HG02981 (cell line): ENCODE data around the gene EHD2.
"Not testable (repeated sequence)": the region's sequence is repeated elsewhere in the genome, so short reads cannot be mapped to it uniquely, and the experiment has no call there.

Source experiments
- ATAC-seq: cut with Tn5 transposase; IDR thresholded peaks from one replicate; pipeline ENCODE4 v1.9.1; 2021; ENCODE audit warnings: mild to moderate bottlenecking, moderate library complexity; ENCODE audit not compliant: unreplicated experiment

Gene EHD2

DNA sequence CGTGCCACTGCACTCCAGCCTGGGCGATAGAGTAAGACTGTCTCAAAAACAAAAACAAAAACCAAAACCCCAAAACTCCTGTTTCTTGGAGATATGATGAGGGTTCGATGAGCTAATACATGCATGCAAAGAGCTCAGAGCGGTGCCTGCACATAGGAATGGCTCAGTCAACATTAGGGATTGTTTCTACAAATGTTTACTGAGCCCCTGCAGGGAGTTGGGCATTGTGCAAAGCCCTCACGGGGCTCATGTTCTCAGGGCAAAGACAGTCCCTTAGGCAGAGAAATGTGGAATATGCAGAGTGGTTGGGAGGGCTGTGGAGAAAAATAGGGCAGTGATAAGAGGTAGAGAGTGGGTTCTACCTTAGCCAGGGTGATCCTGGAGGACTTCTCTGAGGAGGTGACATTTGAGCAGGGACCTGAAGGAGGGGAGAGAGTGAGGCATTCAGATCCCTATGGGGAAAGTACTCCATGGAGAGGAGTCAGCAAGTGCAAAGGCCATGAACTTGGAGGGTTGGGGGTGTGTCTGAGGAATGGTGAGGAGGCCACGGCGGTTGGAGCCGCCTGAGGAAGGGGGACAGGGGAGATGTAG, 1.5 kb upstream of the EHD2 start:
- ATAC-seq: no peak

GRCh38 chr19:47714339-47714738, 1.1 kb downstream of the EHD2 start:
- ATAC-seq: no peak

- ATAC-seq: not testable (repeated sequence)
Measured at GRCh38 chr19:47714855-47715254, 1.6 kb downstream of the EHD2 start.

DNA sequence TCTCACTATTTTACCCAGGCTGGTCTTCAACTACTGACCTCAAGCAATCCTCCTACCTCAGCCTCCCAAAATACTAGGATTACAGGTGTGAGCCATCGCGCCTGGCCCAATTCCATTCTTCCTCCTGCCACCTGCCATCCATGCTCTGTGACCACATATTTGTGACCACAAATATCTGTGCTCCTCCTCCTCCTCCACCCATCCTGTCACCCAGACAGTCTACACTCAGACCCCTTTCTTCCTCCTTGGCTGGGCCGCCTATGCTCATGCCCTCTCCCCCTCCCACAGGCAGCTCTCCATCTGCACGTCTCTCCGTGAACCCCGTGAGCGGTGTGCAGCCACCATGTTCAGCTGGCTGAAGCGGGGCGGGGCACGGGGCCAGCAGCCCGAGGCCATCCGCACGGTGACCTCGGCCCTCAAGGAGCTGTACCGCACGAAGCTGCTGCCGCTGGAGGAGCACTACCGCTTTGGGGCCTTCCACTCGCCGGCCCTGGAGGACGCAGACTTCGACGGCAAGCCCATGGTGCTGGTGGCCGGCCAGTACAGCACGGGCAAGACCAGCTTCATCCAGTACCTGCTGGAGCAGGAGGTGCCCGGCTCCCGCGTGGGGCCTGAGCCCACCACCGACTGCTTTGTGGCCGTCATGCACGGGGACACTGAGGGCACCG, 3.2 kb downstream of the EHD2 start:
- no peak for ATAC-seq

- not testable (repeated sequence) for ATAC-seq
Measured at GRCh38 chr19:47718415-47719046, 5.3 kb downstream of the EHD2 start.

DNA sequence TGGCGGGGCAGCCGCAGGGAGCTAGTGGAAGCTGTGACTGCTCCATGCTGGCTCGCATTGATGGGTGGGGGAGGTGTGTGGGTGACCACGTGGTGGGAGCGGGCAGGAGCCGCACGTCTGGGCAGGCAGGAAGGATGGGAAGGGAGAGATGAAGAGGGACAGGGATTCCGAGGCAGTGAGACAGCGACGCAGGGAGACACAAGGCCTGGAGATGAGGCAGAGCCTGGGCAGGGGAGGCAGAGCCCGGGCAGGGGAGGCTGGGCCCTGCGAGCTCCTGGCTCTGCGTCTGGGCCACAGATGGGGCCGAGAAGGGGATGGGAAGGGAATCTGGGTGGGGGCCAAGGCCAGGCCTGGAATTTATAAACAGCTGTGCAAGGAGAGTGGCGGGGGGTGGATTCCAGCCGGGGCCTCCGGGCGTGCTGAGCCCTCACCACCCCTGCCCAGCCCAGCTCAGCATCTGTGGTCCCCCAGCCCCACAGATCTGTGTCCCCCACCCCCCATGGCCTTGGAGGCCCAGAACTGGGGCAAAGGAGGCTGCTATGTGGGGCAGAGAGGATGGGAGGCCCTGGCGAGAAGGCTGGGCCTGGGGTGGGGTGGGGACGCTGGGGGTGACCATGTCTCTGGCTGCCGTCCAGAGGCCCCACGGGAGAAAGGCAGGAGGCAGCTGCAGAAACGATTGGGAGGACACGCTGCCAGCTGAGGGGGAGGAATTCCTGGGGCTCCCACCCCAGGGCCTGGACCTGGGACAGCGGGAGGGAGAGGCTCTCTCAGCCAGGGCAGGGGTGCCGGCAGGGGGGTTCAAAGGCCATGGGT, 6.0 kb downstream of the EHD2 start:
- ATAC-seq: no peak

DNA sequence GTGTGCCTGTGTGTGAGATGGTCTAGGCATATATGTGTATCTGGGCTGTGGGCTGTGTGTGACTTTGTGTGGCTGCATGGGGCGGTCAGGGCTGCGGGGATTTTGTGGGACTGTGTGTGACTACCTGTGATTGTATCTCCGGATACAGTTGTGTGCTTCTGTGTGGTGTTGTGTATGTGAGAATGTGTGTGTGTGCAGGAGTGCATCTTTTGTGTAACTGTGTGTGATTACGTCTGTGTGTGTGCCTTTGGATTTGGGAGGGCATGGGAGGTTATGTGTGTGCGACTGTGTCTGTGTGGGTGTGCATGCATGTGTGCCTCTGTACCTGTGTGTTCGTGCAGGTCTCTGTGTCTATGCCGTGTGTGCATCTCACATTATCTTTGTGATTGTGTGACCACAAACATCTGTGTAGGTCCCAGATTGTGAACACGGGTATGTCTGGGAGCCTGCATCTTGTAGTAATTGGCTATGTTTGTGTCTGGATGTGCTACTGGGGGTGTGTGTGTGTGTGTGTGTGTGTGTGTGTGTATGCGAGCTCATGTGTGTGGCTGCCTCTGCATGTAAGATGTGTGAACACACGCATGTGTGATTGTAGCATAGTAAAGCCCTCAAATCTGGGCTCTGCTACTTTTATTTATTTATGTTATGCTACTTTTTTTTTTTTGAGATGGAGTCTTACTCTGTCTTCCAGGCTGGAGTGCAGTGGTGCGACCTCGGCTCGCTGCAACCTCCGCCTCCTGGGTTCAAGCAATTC, 7.6 kb downstream of the EHD2 start:
- no peak for ATAC-seq

DNA sequence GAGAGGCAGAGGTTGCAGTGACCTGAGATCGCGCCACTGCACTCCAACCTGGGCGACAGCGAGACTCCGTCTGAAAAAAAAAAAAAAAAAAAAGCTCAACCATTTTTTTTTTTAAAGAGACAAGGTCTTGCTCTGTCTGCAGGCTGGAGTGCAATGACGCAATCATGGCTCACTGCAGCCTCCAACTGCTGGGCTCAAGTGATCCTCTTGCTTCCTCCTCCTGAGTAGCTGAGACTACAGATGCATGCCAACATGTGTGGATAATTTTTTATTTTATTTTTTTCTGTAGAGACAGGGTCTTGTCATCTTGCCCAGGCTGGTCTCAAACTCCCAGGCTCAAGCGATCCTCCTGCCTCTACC, 10.3 kb downstream of the EHD2 start:
- no peak for ATAC-seq

DNA sequence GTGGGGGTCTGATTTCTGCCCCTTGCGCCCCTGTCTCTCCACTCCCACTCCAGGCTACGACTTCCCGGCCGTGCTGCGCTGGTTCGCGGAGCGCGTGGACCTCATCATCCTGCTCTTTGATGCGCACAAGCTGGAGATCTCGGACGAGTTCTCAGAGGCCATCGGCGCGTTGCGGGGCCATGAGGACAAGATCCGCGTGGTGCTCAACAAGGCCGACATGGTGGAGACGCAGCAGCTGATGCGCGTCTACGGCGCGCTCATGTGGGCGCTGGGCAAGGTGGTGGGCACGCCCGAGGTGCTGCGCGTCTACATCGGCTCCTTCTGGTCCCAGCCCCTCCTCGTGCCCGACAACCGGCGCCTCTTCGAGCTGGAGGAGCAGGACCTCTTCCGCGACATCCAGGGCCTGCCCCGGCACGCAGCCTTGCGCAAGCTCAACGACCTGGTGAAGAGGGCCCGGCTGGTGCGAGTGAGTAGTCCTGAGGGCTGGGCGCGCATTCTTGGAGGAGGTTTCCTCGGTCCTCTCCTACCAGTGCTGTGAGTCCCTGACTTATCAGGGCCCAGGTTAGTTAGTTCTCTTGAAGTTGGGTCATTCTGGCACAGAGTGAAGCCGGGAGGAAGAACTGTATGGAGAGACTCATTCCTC, 12.7 kb downstream of the EHD2 start:
- no peak for ATAC-seq

- no peak for ATAC-seq
Measured at GRCh38 chr19:47726467-47726866, 13.2 kb downstream of the EHD2 start.

DNA sequence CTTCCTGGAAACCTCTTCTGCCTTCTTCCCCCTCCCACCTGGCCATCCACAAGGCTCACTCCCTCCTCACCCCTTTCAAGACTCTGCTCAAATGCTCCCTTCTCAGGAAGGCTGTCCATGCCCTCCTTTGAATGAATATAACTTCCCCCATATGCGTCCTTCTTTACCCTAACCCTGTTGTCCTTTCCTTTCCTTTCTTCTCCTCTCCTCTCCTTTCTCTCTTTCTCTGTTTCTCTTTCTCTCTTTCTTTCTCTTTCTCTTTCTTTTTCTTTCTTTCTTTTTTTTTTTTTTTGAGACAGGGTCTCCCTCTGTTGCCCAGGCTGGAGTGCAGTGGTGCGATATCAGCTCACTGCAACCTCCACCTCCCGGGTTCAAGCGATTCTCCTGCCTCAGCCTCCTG, 15.1 kb downstream of the EHD2 start:
- not testable (repeated sequence) for ATAC-seq

- no peak for ATAC-seq
Measured at GRCh38 chr19:47729468-47729798, 16.2 kb downstream of the EHD2 start.

GRCh38 chr19:47729799-47730520, 16.7 kb downstream of the EHD2 start:
- no peak for ATAC-seq

GRCh38 chr19:47730521-47730889, 17.3 kb downstream of the EHD2 start:
- ATAC-seq: no peak

DNA sequence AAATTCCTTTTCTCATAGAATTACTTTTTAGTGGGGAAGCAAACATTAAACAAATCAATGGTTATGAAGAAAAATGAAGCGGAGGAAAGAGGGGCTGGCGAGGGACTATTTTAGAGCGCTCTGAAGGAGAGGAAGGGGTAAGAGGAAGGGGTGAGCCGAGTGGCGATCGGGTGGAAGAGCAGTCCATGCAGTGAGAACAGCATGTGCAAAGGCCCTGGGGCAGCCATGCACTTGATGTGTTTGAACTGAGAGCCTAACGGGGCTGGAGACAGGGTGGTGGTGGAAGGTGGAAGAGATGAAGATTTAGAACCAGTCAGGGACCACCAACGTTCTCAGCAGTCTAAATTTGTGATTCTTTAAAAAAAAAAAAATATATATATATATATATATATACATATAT, 17.7 kb downstream of the EHD2 start:
- no peak for ATAC-seq

DNA sequence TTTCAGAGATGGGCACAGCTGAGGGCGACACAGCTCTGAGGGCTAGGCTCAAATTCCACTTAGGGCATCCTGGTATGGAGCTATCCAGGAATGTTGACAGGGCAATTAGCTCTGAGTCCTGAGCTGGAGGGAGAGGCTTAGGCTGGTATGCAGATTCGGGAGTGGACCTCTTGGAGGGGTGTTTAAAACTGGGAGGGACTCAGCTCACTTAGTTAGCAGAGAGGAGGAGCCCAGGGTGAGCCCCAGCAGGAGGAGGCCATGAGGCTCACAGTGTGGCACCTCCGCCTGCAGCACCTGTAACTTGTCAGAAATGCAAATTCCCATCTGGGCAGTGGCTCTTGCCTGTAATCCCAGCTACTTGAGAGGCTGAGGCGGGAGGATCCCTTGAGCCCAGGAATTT, 21.9 kb downstream of the EHD2 start:
- ATAC-seq: no peak

- no peak for ATAC-seq
Measured at GRCh38 chr19:47740866-47741519, 27.8 kb downstream of the EHD2 start.

GRCh38 chr19:47741544-47742140, 28.4 kb downstream of the EHD2 start:
- no peak for ATAC-seq

DNA sequence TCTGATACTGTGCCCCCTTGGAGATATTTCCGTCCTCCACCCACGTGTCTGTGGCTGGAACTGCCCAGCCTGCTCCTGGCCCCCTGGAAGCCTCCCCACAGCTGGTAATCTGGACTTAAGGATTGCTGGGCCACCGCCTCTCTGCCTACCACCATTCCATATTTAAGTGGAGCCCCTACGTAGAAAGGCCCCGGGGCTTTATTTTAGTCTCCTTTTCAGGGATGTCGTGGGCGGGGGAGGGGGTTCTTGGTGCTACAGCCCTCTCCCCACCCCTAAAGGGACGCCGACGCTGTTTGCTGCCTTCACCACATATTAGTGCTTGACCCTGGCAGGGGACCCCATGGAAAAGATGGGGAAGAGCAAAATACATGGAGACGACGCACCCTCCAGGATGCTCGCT, 29.4 kb downstream of the EHD2 start:
- ATAC-seq: no peak
